ENCODE results near the gene RAD54L2.
A peak's percentile ranks its signal among the peaks of the same experiment; 100 is the strongest.
"Not testable (repeated sequence)": the region's sequence is repeated elsewhere in the genome, so short reads cannot be mapped to it uniquely, and the experiment has no call there.

Gene RAD54L2, protein sequence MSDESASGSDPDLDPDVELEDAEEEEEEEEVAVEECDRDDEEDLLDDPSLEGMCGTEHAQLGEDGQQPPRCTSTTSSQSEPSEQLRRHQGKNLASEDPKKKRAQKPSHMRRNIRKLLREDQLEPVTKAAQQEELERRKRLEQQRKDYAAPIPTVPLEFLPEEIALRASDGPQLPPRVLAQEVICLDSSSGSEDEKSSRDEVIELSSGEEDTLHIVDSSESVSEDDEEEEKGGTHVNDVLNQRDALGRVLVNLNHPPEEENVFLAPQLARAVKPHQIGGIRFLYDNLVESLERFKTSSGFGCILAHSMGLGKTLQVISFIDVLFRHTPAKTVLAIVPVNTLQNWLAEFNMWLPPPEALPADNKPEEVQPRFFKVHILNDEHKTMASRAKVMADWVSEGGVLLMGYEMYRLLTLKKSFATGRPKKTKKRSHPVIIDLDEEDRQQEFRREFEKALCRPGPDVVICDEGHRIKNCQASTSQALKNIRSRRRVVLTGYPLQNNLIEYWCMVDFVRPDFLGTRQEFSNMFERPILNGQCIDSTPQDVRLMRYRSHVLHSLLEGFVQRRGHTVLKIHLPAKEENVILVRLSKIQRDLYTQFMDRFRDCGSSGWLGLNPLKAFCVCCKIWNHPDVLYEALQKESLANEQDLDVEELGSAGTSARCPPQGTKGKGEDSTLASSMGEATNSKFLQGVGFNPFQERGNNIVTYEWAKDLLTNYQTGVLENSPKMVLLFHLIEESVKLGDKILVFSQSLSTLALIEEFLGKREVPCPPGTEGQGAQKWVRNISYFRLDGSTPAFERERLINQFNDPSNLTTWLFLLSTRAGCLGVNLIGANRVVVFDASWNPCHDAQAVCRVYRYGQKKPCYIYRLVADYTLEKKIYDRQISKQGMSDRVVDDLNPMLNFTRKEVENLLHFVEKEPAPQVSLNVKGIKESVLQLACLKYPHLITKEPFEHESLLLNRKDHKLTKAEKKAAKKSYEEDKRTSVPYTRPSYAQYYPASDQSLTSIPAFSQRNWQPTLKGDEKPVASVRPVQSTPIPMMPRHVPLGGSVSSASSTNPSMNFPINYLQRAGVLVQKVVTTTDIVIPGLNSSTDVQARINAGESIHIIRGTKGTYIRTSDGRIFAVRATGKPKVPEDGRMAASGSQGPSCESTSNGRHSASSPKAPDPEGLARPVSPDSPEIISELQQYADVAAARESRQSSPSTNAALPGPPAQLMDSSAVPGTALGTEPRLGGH (N-terminal part only)

DNA sequence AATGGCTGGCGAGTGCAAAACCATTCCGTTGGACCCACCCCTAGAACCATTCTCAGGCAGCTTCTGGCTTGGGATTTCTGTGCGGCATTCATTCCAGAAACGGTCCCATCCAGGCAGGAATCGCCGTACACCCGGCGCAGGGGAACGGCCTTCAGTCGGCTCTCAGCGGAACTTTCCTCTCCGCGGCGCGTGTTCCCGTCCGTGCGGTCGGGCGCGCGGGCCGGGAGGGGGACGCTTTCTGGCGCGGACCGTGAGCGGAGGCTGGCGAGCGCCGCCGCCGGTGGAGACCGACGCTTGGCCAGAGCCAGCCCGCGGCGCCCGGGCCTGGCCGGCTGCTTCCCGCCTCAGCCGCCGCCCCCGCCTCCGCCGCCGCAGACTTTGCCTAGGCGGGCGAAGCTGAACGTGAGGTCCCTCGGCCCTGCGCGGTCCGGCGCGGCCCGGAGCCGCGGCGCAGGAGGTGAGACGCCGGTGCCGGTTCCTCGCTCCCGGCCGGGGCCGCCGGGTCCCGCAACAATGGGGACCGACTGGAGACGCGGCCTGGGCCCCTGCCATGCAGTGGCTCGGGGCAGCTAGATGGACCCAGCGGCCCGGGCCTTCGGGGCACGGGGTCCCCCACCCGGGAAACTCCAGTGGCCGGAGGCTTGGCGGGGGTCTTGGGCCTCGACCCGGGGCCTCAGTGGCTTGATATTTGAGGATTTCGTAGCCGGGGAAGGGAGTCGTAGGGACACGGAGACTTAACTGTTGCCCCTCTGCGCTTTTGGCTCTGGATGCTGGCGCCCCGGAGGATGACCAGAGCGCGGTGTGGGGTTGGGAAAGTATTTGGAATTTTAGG lies at the start of gene RAD54L2:
TSS of gene RAD54L2 (plus strand) at position 261 of the 832 bp plus-strand sequence. CDS start 51,702 bp downstream, outside the sequence.
- peak; percentile 75 for DNase-seq

DNA sequence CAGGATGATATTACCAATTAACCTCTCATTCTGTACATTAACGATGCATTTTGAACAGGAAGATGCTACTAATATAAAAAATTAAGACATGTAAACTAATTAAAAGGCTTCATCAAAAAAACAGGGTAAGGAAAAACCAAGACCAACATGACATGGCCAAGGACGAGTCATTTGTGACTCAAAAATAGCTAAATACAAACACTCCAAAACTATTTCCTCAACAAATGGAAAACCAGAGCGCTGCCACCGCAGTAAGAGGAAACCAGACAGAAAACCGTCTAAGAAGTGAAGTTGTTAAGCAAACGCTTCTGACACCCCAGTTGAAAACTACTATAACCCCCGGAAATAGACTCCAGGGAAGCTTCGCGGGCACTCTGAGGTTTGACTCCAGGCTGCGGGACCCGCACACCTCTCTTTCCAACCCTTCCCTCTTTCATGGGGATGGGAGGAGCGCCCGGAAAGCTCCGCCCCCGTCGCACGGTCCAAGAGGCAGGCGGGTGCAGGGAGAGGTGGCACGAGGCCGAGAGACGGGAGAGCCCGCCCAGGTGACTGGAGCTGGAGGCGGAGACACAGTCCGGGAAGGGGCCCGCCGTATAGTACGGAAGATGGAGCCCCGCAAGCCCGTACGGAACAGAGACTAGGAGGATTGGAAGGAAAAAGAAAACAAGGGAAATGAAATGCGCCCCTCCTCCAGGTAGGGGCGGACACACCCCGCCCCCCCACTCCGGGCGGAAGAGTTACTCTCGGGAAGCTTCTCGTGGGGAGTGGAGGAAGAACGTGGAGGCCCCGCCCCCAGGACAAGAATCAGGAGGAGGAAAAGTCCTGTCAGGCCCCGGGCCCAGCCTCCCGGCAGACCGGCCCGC lies 39.4 kb upstream of the RAD54L2 start:
- DNase-seq = peak; percentile 74

DNA sequence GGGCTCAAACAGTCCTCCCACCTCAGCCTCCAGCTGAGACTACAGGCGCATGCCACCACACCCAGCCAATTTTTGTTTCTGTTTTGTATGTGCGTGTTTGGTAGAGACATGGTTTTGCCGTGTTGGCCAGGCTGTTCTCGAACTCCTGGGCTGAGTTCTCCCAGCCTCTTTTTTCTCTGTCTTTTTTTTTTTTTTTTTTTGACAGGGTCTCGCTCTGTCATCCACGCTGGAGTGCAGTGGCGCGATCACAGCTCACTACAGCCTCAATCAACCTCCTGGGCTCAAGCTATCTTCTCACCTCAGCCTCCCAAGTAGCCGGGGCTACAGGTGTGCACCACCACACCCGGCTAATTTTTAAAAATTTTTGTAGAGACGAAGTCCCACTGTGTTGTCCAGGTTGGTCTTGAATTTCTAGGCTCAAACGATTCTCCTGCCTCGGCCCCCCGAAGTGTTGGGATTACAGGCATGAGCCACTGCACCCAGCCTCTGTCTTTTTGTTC lies 37.8 kb upstream of the RAD54L2 start:
- no peak for DNase-seq

DNA sequence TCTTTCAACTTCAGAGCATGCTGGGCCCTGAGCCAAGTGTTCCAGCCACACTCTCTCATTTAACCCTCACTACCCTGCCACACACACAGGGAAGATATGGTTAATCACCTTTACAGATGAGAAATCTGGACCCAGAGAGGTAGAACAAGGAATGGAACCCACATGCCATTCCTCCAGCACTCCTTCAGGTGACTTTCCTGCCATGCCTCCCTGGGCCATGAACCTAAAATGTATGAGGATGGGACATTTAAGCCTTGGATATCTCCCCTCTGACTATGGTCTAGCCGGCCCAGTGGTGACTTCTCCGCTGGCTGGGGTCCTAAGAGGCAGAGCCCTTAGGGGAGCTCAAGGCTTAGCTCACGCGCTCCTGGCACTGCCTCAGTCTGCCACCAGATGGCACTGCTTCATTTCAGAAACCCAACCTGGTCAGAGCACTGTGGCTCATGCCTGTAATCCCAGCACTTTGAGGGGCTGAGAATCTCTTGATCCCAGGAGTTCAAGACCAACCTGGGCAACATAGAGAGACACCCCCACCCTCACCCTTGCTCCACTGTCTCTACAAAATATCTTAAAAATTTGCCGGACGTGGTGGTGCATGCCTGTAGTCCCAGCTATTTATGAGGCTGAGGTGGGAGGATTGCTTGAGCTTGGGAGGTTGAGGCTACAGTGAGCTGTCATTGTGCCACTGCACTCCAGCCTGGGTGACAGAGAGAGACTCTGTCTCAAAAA lies 36.5 kb upstream of the RAD54L2 start:
- DNase-seq = peak; percentile 81

DNA sequence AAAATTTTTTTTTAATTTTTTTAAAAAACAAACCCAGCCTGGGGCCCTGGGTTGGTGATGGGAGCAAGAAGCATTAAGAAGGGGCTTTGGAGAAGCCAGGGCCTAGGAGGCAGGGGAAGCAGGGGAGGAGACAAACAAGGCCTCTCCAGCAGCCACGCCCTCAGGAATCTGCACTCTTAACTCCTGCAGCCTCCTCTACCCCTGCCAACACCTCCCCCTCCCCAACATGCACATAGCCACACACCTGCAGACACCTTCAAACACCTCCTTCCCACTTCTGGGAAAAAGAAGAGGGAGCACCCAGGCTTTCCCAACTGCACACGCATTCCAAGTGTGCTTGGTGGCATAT lies 36.0 kb upstream of the RAD54L2 start:
- no peak for DNase-seq

DNA sequence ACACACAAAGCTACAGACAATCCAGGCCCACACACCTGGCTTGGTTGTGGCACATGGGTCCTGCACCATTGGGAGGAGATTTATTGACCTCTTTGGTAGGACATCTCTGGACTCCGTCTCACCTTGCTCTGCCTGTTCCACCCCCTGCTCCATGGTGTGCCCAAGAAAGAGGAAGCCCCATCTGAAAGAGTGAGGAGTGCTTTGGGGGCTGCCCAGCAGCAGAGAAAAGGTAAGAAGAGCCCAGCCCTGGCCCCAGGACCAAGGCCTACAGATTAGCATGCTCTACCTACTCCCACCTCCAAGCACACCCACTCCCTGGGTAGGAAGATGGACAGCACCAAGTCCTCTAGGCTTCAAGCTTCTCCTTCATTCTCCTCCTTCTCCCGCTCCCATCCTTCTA lies 35.5 kb upstream of the RAD54L2 start:
- no peak for DNase-seq

DNA sequence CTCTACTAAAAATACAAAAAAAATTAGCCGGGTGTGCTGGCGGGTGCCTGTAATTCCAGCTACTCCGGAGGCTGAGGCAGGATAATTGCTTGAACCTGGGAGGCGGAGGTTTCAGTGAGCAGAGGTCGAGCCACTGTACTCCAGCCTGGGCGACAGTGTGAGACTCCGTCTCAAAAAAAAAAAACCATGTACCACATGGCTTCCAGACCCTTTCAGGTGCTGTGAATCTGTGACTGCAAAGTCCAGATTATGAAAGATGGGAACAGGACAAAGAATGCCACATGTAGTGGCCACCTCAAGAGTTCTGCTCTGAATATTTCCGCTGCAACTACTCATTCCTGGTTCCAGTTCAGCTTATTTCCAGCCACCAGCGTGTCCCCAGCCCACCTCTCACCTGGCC lies 30.3 kb upstream of the RAD54L2 start:
- no peak for DNase-seq

DNA sequence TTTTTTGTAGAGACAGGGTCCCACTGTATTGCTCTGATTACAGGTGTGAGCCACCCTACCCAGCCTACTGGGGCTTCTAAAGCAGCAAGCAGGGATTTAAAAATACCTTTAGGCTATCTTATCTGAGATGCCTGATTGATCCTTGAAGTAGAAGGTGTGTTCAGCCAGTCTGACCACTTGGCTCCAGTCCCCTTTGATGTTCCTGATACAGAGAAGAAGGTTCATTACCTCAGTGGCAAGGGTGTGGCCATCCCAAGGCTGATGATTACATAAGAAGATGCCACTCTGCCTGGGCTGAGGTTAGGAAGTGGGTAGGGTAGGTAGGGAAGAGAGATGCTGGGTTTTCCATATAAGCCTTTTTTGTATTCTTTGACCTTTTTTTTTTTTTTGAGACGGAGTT lies 27.5 kb upstream of the RAD54L2 start:
- DNase-seq = no peak

DNA sequence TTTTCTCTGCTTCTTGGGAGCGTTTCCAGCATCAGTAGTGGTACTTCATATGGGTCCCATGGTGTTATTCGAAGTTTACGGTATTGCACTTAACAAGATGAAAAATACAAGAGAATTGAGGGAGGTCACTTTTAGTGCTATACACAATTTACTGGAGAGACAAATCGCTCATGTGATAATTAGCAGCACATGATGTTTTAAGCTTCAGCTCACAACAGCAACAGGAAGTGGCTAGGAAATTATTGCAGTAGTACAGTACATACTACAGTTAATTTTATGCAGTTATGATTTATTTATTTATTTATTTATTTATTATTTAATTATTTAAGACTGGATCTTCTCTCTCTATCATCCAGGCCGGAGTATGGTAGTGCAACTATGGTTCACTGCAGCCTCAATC lies 24.3 kb upstream of the RAD54L2 start:
- DNase-seq = no peak

DNA sequence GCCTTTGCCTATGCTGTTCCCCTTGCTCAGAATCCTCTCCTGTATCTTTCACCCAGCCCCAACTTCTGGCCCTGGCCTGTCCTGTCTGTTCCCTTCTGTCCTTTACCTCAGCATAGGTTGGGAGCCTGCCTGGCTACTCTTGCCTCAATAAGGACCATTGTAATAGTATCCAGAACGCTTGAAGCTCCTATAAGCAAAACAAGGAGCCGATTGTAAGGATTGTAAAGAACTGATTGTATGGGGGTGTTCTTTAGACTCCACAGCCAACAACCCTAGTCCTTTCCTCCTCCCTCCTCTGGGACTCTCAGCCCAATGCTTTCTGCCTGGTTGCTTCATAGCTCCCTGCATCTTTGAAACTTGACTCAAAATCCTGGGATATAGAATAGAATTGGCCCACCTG lies 18.7 kb upstream of the RAD54L2 start:
- no peak for DNase-seq

DNA sequence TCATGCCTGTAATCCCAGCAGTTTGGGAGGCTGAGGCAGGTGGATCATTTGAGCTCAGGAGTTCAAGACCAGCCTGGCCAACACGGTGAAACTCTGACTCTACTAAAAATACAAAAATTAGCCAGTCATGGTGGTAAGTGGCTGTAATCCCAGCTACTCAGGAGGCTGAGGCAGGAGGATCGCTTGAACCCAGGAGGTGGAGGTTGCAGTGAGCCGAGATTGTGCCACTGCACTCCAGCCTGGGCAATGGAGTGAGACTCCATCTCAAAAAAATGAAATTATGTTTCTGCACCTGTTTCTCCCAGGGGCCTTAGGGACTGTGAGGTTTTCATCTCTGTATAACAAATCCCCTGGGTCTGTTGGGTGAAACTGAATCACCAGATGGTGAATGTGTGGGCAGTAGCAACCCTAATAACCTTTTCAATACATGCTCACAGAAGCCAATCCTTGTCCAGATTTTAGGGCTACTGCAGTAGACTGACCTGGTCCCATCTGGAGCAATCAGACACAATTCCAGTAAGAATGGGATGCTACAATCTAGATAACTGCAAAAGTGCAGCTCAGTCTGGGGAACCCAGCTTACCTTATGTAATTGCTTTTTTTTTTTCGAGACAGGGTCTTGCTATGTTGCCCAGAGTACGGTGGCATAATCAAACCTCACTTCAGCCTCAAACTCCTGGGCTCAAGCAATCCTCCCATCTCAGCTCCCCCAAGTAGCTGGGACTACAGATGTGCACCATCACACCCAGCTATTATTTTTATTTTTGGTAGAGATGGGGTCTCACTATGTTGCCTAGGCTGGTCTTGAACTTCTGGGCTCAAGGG lies 17.4 kb upstream of the RAD54L2 start:
- DNase-seq = not testable (repeated sequence)

DNA sequence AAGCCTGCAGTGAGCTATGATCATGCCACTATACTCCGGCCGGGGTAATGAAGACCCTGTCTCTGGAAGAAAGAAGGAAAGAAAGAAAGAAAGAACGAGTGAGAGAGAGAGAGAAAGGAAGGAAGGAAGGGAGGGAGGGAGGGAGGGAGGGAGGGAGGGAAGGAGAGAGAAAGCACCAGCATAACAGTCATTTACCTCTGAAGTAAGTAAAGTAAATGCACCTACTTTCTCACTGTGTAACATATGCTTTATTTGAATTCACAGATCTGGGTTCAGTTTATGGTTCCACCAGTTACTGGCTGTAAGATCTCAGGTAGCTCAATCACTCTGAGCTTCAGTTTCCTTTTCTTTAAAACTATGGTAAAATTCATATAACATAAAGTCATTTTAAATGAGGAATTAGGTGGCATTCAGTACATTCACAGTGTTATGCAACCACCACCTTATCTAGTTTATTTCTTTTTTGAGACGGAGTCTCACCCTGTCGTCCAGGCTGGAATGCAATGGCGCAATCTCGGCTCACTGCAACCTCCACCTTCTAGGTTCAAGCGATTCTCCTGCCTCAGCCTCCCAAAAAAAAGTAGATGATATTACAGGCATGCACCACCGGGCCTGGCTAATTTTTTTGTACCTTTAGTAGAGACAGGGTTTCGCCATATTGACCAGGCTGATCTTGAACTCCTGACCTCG lies 16.1 kb upstream of the RAD54L2 start:
- no peak for DNase-seq

DNA sequence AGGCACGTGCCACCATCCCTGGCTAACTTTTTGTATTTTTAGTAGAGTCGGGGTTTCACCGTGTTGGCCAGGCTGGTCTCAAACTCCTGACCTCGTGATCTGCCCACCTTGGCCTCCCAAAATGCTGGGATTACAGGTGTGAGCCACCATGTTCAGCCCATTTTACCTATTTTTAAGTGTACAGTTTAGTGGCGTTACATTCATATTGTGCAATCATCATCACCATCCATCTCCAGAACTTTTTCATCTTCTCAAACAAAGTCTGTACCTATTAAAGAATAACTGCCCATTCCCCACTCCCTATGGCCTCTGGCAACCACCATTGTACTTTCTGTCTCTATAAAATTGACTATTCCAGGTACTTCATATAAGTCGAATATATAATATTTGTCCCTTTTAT lies 13.6 kb upstream of the RAD54L2 start:
- DNase-seq = not testable (repeated sequence)

DNA sequence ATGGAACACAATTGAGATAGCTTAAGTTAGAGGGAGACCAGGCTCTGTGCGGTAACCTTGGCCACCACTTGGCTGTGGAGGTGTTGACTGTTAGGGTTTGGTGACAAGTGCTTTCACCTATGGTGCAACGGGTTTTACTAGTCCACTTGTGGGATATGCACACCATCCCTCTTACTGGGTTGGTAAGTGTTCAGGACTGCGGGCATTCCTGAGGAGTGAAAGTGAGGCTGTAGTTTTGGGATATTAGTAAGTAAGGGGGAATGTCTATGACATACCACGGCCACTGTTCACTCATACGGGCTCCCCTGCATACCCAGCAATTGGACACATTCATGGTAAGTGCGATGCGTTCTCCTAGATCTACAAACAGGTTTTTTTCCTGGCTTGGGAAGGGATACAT lies 8.0 kb upstream of the RAD54L2 start:
- DNase-seq = no peak

DNA sequence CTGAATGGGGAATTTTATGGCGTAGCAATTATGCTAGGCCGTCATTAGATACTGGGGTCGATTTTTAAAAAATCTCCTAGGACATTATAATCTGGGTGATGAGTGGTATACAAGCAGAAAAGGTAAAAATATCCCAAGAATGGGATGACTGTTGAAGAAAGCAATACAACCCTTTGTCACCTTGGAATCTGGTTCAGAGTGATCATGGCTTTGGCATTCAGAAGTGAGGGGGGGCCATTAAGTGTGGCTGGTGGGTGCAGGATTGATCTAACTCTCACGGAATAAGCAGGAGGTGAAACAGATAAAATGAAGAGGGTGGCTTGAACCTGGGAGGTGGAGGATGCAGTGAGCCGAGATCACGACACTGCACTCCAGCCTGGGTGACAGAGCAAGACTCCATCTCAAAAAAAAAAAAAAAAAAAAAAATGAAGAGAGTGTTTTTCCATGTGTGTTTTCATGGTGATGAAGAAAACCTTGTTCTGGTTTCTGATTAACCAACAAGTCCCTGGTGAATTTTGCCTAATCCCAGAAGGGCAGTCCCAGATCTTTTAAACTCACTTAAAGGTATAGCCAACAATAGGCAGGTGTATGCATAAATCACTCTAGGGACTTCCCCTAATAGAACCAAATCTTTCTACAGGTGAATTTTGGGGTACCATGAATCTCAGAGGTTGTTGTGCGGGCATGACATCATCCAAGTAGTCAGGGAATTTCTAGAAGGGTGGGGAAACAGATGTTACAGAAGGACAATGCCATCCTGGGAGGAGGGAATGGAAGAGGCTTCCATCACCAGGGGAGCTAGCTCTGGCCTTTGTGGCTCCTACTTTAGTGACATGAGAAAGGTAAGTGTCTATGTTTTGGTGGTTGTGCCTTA lies 3.1 kb upstream of the RAD54L2 start:
- no peak for DNase-seq

DNA sequence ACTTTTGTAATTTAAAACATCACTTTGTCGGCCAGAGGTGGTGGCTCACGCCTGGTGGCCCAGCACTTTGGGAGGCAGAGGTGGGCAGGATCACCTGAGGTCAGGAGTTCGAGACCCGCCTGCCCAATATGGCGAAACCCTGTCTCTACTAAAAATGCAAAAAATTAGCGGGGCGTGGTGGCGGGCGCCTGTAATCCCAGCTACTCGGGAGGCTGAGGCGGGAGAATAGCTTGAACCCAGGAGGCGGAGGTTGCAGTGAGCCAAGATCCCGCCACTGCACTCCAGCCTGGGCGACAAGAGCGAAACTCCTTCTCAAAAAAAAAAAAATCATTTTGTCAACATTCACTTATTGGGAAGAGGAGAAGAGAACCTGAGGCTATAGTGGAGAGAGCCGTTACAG lies 888 bp upstream of the RAD54L2 start:
- DNase-seq = not testable (repeated sequence)

DNA sequence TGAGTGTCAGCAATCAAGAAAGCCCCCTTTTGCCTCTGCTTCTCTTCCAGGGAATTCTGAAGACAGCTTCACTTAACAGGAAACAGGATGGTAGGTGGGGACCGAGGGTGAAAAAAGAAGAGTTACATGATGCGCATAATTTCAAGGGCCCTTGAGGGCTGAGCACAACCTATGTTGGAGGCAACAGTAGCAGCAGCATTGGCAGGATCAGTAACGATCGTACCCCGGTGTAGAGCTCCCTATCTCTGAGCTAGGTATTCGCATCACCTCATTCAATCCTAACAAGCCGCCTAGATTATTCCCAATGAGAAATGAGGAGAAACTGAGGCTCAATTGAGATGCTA lies 432 bp upstream of the RAD54L2 start:
- no peak for DNase-seq

Measured in activated CD4-positive, alpha-beta T cell treated with anti-CD3 and anti-CD28 coated beads, Interleukin-2, amount 50 U/mL, for 1 hour (primary cell).